ENCODE results near the gene BCAP31.
"Not testable (repeated sequence)": the region's sequence is repeated elsewhere in the genome, so short reads cannot be mapped to it uniquely, and the experiment has no call there.

Gene BCAP31

DNA sequence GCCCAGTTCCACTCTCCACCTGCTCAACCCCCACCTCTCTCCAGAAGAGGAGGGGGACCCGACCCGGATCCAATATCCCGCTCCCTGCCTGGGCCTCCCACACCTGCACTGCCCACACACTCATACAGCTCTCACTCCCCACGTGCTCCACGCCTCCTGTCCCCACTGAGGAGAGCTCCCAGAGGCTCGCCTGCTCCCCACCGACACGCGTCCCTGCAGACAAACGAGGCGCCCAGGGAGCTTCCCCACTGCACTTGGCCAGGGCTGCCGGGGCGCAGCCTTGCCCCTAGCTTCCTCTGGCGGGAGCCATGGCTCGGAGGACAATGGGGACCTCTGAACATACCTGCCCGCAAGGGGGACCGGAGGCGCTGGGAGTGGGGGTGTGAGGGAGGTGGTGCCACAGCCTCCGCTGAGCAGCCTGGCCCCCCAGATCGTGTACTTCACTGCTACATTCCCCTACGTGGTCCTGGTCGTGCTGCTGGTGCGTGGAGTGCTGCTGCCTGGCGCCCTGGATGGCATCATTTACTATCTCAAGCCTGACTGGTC lies 31.5 kb downstream of the BCAP31 start:
- DNase-seq: no peak

GRCh38 chrX:153692003-153692402 lies 32.2 kb downstream of the BCAP31 start:
- no peak for DNase-seq

DNA sequence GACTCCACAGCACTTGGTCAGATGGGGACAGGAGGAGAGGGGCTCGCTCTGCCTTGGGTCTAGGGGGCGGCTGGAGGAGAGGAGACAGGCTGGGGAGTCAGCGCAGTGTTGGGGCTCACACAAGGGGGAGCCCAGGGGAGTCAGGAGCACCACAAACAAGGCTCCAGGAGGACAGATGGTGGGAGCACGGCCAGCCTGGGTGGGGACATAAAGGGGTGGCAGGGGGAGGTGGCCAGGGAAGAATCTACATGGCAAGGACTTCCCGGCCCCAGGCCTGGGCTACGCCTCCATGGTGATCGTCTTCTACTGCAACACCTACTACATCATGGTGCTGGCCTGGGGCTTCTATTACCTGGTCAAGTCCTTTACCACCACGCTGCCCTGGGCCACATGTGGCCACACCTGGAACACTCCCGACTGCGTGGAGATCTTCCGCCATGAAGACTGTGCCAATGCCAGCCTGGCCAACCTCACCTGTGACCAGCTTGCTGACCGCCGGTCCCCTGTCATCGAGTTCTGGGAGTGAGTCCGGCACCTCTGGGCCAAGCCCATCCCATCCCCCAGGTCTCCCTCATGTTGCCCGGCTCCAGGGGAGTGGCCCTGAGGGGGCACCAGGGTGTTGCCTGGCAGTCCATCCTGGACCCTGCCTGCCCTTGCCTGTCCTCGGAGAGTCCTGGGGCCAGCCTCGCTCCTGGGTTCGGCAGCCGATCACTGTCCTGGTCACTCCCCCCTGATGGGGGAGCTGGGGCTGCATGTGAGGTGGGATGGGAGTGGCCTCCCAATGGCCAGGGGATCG lies 33.0 kb downstream of the BCAP31 start:
- not testable (repeated sequence) for DNase-seq

GRCh38 chrX:153690466-153690865 lies 33.7 kb downstream of the BCAP31 start:
- no peak for DNase-seq

GRCh38 chrX:153689654-153690465 lies 34.3 kb downstream of the BCAP31 start:
- DNase-seq: no peak

DNA sequence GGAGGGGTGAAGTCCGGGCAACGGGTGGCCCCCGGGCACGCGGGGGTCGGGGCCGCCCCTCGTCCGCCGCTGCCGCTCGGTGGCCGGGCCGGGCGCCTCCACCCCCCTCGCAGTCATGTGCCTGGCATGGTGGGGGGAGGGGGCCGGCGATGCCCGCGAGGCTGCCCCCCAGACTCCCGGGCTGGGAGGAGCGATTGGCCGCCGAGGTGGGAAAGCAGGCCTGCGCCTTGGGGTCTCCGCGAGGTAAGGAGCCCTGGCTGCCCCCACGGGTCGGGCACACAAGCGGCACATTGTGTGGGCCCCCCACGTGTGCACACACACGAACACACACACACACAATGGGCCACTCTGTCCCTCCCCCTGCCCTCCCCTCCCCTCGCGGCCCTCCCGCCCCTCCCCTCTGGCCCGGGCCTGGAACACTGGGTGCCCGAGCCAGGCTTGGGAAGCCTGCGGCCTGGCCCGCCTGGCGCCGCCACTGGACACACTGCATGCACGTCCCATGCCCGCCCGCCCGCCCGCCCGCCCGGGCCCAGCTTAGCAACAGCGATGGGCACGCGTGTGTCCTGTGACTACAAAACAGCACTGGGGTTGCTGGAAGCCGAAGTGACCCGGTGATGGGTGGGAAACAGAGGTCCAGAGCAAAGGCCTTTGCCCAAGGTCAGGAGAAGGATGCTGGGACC lies 35.1 kb downstream of the BCAP31 start:
- no peak for DNase-seq

- no peak for DNase-seq
These were observed 35.7 kb downstream of the BCAP31 start for GRCh38 chrX:153688506-153688905.

GRCh38 chrX:153688071-153688470 lies 36.1 kb downstream of the BCAP31 start:
- no peak for DNase-seq

GRCh38 chrX:153687121-153688039 lies 36.8 kb downstream of the BCAP31 start, which contains the start of gene SLC6A8:
Gene SLC6A8, plus strand, starts transcription at chrX:153687926. Its CDS starts 649 bp downstream, at chrX:153688575.
- DNase-seq: peak; percentile 46

DNA sequence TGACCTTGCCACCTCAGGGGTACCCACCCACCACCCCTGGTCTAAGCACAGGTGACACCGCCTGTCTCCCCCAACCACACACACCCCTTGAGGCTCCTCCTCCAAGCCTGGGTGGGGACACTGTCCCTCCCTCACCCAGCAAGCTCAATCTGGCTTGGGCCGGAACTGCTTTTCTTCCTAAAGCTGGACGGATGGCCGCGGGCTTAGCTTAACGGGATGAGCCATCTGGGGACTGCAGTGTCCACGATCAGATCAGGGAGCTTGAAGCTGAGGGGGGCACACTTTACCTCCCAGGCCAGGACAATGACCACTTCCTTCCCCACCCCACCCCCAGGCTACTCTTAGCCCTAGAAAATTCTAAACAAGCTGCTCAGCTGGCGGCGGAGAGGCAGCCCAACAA lies 37.5 kb downstream of the BCAP31 start:
- no peak for DNase-seq

- DNase-seq: no peak
These were observed 38.2 kb downstream of the BCAP31 start for GRCh38 chrX:153685751-153686696.

DNA sequence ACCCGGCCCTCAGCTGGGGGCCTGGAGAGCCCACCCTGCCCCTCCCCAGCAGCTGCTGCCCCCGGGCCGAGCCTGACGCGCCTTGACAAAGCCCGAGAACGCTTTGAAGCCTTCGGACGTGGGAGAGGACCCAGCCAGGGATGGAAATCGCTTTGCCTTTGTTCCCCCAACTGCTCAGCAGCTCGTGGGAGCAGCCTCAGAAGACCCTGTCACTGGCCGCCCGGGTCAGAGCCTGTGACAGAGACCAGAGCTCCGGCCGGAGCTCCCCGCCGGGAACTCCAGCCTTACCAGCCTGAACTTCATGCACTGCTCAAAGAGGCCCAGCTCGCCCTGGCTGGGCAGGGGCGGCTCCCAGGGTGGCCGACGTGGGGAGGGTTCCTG lies 39.0 kb downstream of the BCAP31 start:
- DNase-seq: no peak

DNA sequence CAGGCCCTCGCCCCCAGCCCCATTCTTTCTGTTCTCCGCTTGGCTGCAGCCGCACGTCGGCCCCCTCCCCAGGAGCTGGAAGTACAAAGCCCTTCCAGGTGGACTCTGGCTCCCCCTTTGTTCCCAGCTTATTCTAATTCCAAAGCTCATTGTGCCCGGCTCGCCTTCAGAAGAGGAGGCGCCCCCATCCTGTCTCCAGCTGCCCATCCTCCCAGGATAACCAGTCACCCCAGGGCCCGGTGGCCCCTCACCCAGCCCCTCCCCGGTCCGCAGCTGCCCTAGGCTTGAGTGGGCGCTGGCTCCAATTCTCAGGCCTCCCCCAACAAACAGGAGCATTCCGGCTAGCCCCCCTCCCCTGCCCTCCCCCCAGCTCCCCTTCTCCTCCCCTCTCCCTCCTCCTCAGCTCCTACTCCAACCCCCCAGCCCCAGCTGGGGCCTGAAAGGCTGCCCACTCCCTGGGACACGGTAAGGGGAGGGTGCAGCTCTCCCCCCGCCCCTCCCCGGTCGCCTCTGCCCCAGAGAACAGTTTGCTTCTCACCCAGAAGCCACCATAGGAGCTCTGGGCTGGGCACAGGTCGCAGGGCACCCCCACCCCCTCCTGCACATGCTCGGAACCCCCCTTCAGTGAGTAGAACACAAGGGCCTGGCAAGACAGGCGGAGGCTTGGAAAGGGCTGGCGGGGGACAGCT lies 39.6 kb downstream of the BCAP31 start:
- DNase-seq: no peak

GRCh38 chrX:153683486-153683885 lies 40.7 kb downstream of the BCAP31 start:
- not testable (repeated sequence) for DNase-seq

GRCh38 chrX:153681175-153681574 lies 43.0 kb downstream of the BCAP31 start:
- no peak for DNase-seq

GRCh38 chrX:153674219-153674851 lies 49.9 kb downstream of the BCAP31 start:
- DNase-seq: no peak

DNA sequence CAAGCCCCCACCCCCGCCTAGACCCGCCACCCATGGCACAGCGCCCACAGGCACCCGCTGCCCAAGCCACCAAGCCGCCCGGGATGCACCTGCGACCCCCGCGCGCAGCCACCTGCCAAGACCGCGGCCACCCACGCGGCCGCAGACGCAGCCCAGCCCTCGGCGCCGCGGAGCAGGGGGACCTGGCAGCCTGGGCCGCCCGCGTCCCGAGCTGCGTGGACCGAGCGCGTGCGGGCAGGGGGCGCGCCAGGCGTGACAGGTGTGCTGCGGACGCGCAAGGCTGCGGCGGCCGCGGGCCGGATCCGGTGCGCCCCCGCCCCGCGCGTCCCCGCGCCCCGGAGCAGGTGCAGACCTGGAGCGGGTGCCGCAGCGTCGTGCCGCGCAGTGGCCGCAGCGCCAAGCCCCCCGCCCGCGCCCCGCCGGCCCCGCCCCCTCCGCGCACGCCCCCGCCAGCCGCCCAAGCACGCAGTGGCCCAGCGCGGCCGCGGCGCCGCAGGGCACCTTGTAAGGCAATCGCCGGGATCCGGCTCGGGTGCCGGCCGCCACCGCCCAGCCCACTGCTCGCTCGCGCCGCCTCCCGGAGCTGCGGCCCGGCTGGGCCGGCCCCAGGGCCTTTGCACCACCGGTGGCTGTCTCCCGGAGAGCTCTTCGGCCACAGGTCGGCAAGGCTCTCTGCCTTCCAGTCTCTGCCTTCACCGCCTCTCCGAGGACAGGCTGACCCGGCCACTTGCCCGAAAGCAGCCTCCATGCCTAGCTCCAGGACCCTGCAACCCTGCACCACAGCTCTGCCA lies 50.6 kb downstream of the BCAP31 start, which contains the start of gene PNCK:
Gene PNCK (minus strand): TSS at position 386 of the 791 bp plus-strand sequence. CDS start 737 bp downstream, outside the sequence.
- DNase-seq: no peak
